Thyroid gland (tissue), 4 donors: ENCODE results near the gene PLEKHJ1.

ENCODE experiments used
- CTCF ChIP-seq, 6 experiments: fragments of 200-600 bp in 3 of 6; fragments of 450-650 bp in 3 of 6; sonication (generic) in 3 of 6; IDR thresholded peaks; one replicate each; pipeline ENCODE4 v1.5.1; 2016 to 2019; ENCODE audit warnings: antibody characterized with exemption in 6 of 6, mild to moderate bottlenecking in 2 of 6, inconsistent platforms in 1 of 6, moderate library complexity in 1 of 6
- POLR2A ChIP-seq, 2 donors: fragments of 450-650 bp; IDR thresholded peaks; one replicate each; pipeline ENCODE4 v1.6.1; 2017; ENCODE audit warnings: antibody characterized with exemption in 2 of 2, mild to moderate bottlenecking in 2 of 2, moderate library complexity in 1 of 2

- TF ChIP-seq CTCF (IDR thresholded peaks at IDR 0.05), result no peak
- no peak for TF ChIP-seq POLR2A (IDR thresholded peaks at IDR 0.05)
These were observed 1.7 kb upstream of the PLEKHJ1 start for GRCh38 chr19:2237869-2238153.
